Measurements from ENCODE around the gene CACNA2D1.

Gene CACNA2D1

GRCh38 chr7:82413237-82413636 lies 30.3 kb downstream of the CACNA2D1 start:
- in situ Hi-C loops (cut with MboI; ENCODE audit: low sequenced_read_pairs, unreplicated experiment) = no loop called here
- no peak for TF ChIP-seq CTCF (IDR thresholded peaks at IDR 0.05; ENCODE audit: borderline replicate concordance, control extremely low read depth, extremely low read depth, insufficient read depth, missing control alignments)
- no peak for DNase-seq (ENCODE audit: low spot score)

DNA sequence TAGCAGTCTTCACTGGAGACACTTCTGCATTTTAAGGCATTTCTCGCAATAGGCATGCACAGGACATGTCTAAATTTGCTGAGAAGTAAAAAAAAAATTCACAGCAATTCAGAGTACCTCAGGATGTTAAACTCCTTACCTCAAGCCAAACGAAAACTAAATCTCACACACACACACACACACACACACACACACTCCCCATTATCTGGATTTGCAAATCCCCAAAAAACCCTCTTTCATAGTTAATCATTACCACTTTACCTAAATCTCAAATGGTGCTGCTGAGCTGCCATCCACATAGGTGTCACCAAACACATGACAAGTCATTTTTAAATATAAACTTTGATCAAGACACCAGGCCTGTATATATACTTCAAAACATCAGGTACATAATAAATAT lies 31.8 kb downstream of the CACNA2D1 start:
- DNase-seq (ENCODE audit: low spot score) = no peak
- TF ChIP-seq CTCF (IDR thresholded peaks at IDR 0.05; ENCODE audit: borderline replicate concordance, control extremely low read depth, extremely low read depth, insufficient read depth, missing control alignments) = no peak
- in situ Hi-C loops (cut with MboI; ENCODE audit: low sequenced_read_pairs, unreplicated experiment) = no loop called here

DNA sequence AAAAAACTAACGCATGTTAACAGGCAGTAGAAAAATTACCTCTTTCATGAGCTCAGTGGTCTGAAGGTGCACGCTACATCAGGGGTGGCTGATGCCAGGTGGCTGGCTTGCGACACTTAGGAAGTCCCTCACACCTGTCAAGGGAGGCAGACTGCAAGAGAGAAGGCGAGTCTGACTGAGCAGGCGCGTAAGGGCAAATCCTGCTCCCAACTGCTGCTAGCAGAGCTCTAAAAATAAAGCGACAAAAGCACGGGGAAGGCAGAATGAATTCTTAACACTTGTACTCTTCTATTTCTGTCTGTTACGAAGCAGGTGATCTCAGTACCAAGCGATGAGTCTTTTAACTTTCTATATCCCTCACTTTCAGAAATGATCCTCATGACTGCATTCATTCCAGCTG lies 33.1 kb downstream of the CACNA2D1 start:
- TF ChIP-seq CTCF (IDR thresholded peaks at IDR 0.05; ENCODE audit: borderline replicate concordance, control extremely low read depth, extremely low read depth, insufficient read depth, missing control alignments) = no peak
- in situ Hi-C loops (cut with MboI; ENCODE audit: low sequenced_read_pairs, unreplicated experiment) = no loop called here
- no peak for DNase-seq (ENCODE audit: low spot score)

DNA sequence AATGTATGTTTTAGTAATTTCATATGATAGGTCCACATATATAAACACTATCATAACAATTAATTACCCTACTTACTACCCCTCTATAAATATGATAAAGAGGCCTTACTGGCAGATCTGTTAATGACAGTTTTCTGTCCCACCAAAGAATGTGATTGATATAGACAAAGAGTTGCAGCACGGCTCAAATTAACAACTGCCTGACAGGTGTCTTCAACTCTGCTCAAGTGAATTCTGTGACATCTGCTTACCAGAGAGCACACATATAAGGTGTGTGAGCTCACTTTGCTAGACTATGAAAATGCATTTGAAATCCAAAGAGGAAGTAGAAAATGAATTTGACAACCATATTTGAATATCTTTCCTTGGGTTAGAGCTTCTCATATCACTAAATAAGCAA lies 36.6 kb downstream of the CACNA2D1 start:
- no peak for TF ChIP-seq CTCF (IDR thresholded peaks at IDR 0.05; ENCODE audit: borderline replicate concordance, control extremely low read depth, extremely low read depth, insufficient read depth, missing control alignments)
- in situ Hi-C loops (cut with MboI; ENCODE audit: low sequenced_read_pairs, unreplicated experiment) = no loop called here
- no peak for DNase-seq (ENCODE audit: low spot score)

- in situ Hi-C loops (cut with MboI; ENCODE audit: low sequenced_read_pairs, unreplicated experiment) = no loop called here
- no peak for DNase-seq (ENCODE audit: low spot score)
- TF ChIP-seq CTCF (IDR thresholded peaks at IDR 0.05; ENCODE audit: borderline replicate concordance, control extremely low read depth, extremely low read depth, insufficient read depth, missing control alignments) = no peak
These were observed 38.3 kb downstream of the CACNA2D1 start for GRCh38 chr7:82405301-82405700.

GRCh38 chr7:82404652-82405051 lies 38.9 kb downstream of the CACNA2D1 start:
- no peak for DNase-seq (ENCODE audit: low spot score)
- TF ChIP-seq CTCF (IDR thresholded peaks at IDR 0.05; ENCODE audit: borderline replicate concordance, control extremely low read depth, extremely low read depth, insufficient read depth, missing control alignments) = no peak
- in situ Hi-C loops (cut with MboI; ENCODE audit: low sequenced_read_pairs, unreplicated experiment) = no loop called here

DNA sequence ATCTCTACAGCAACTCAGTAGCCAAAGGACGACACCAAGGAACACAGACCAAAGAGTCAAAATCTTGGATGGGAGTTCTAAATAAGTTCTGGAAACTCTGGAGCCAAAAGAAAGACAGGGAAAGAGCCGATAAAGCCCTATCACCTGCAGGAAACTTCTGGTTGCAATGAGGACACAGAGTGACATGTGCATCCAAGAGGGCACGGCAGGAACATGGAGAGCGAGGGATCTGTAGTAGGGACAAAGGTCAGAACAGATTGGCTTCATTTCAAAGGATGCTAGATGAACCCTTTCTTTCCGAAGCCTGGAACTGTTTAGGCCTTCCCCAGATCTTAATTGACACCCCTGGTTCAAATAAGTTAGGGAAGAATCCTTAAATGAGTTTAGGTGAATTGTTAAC lies 39.5 kb downstream of the CACNA2D1 start:
- in situ Hi-C loops (cut with MboI; ENCODE audit: low sequenced_read_pairs, unreplicated experiment) = no loop called here
- DNase-seq (ENCODE audit: low spot score) = no peak
- no peak for TF ChIP-seq CTCF (IDR thresholded peaks at IDR 0.05; ENCODE audit: borderline replicate concordance, control extremely low read depth, extremely low read depth, insufficient read depth, missing control alignments)

Data from GM13976 (cell line).